OCI-LY3 (cell line): ENCODE results near the gene ITSN2.

ENCODE experiments used
- EZH2phosphoT487 ChIP-seq: fragments of 200-600 bp; shearing (Covaris generic); IDR thresholded peaks from 2 replicates; pipeline ENCODE4 v1.6.1; 2018; ENCODE audit warnings: antibody characterized with exemption, mixed run types, low read depth
- TF ChIP-seq, protein P1 (sequence below): fragments of 200-600, 300-600 bp; sonication (generic); IDR thresholded peaks from 2 replicates; pipeline ENCODE4 v1.5.1; 2014; ENCODE audit warnings: antibody characterized with exemption, low read length, low read depth

GRCh38 chr2:24375349-24376087, 15.2 kb upstream of the ITSN2 start:
- TF ChIP-seq, protein P1, sequence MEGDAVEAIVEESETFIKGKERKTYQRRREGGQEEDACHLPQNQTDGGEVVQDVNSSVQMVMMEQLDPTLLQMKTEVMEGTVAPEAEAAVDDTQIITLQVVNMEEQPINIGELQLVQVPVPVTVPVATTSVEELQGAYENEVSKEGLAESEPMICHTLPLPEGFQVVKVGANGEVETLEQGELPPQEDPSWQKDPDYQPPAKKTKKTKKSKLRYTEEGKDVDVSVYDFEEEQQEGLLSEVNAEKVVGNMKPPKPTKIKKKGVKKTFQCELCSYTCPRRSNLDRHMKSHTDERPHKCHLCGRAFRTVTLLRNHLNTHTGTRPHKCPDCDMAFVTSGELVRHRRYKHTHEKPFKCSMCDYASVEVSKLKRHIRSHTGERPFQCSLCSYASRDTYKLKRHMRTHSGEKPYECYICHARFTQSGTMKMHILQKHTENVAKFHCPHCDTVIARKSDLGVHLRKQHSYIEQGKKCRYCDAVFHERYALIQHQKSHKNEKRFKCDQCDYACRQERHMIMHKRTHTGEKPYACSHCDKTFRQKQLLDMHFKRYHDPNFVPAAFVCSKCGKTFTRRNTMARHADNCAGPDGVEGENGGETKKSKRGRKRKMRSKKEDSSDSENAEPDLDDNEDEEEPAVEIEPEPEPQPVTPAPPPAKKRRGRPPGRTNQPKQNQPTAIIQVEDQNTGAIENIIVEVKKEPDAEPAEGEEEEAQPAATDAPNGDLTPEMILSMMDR = no peak
- no peak for TF ChIP-seq EZH2phosphoT487
